Measurements from ENCODE around the gene C16orf95. TPM values are rescaled to one million over a fixed set of nuclear protein-coding genes. Genes with fewer than 3 reads are reported as not detected.

C16orf95 gene
- total RNA-seq, 3 donors from 2014 or later (not counting 1 experiment from before 2014, with no cell fraction given) = 1.6 to 4.1 (median 2.7) TPM

- H3K36me3 ChIP-seq (ENCODE audit: control insufficient read depth, insufficient read depth, low read length) = no peaks in the 10 kb centered on the region
- no peak for DNase-seq
- H3K27ac ChIP-seq (ENCODE audit: low read length) = no peak overlapping the region
- H3K4me1 ChIP-seq (ENCODE audit: control insufficient read depth, insufficient read depth, low read length) = peaks cover 7% of the 10 kb centered on the region
- no peaks in the 10 kb centered on the region for H3K9me3 ChIP-seq (ENCODE audit: control insufficient read depth, insufficient read depth, low read length)
- Mint-ChIP-seq H3K36me3 (no peaks in the 10 kb centered on the region), H3K27me3 (ENCODE audit: low read depth in 2 of 2) (peaks cover 15 to 16% of the 10 kb centered on the region in 2 donors), H3K4me3 (no peak overlapping the region), H3K27ac (no peak overlapping the region), H3K9me3 (no peaks in the 10 kb centered on the region), H3K4me1 (peaks cover 16 to 21% of the 10 kb centered on the region in 2 donors)
- ATAC-seq = no peak
- H3K27me3 ChIP-seq (ENCODE audit: control insufficient read depth, insufficient read depth, low read length) = no peaks in the 10 kb centered on the region
- H3K4me3 ChIP-seq (ENCODE audit: low read length) = no peak overlapping the region
- WGBS (ENCODE audit: insufficient coverage) = 85% methylated on average over 4 of the region's 4 CpGs
- TF ChIP-seq CTCF (IDR thresholded peaks at IDR 0.05) = no peak
- intact Hi-C loops (cut with micrococcal nuclease) = no loop called here
Measured at GRCh38 chr16:87274794-87275193, 42.4 kb downstream of the C16orf95 start.

- H3K27ac ChIP-seq (ENCODE audit: low read length) = no peak overlapping the region
- intact Hi-C loops (cut with micrococcal nuclease) = no loop called here
- H3K4me3 ChIP-seq (ENCODE audit: low read length) = no peak overlapping the region
- no peaks in the 10 kb centered on the region for H3K36me3 Mint-ChIP-seq
- no peaks in the 10 kb centered on the region for H3K9me3 ChIP-seq (ENCODE audit: control insufficient read depth, insufficient read depth, low read length)
- no peaks in the 10 kb centered on the region for H3K36me3 ChIP-seq (ENCODE audit: control insufficient read depth, insufficient read depth, low read length)
- no peak for DNase-seq
- H3K9me3 Mint-ChIP-seq = no peaks in the 10 kb centered on the region
- no peak for ATAC-seq
- peaks cover 10% of the 10 kb centered on the region in 2 donors for H3K27me3 Mint-ChIP-seq (ENCODE audit: low read depth in 2 of 2)
- no peak overlapping the region for H3K4me3 Mint-ChIP-seq
- no peak overlapping the region for H3K27ac Mint-ChIP-seq
- no peak for TF ChIP-seq CTCF (IDR thresholded peaks at IDR 0.05)
- peaks cover 12 to 17% of the 10 kb centered on the region in 2 donors for H3K4me1 Mint-ChIP-seq
- WGBS (ENCODE audit: insufficient coverage) = 93% methylated on average over 10 of the region's 10 CpGs
- no peaks in the 10 kb centered on the region for H3K27me3 ChIP-seq (ENCODE audit: control insufficient read depth, insufficient read depth, low read length)
- peaks cover 7% of the 10 kb centered on the region for H3K4me1 ChIP-seq (ENCODE audit: control insufficient read depth, insufficient read depth, low read length)
Measured at GRCh38 chr16:87273471-87274030, 43.6 kb downstream of the C16orf95 start.

- no peaks in the 10 kb centered on the region for H3K9me3 Mint-ChIP-seq
- H3K4me3 ChIP-seq (ENCODE audit: low read length) = no peak overlapping the region
- intact Hi-C loops (cut with micrococcal nuclease) = no loop called here
- H3K36me3 Mint-ChIP-seq = no peaks in the 10 kb centered on the region
- no peaks in the 10 kb centered on the region for H3K36me3 ChIP-seq (ENCODE audit: control insufficient read depth, insufficient read depth, low read length)
- H3K4me1 ChIP-seq (ENCODE audit: control insufficient read depth, insufficient read depth, low read length) = peaks cover 4% of the 10 kb centered on the region
- TF ChIP-seq CTCF (IDR thresholded peaks at IDR 0.05) = no peak
- 74% methylated on average over 11 of the region's 11 CpGs for WGBS (ENCODE audit: insufficient coverage)
- H3K4me3 Mint-ChIP-seq = no peak overlapping the region
- H3K9me3 ChIP-seq (ENCODE audit: control insufficient read depth, insufficient read depth, low read length) = no peaks in the 10 kb centered on the region
- H3K4me1 Mint-ChIP-seq = peaks cover 9% of the 10 kb centered on the region in 2 donors
- DNase-seq (no peak), ATAC-seq (no peak)
- H3K27me3 ChIP-seq (ENCODE audit: control insufficient read depth, insufficient read depth, low read length) = no peaks in the 10 kb centered on the region
- no peak overlapping the region for H3K27ac Mint-ChIP-seq
- no peak overlapping the region for H3K27ac ChIP-seq (ENCODE audit: low read length)
- no peaks in the 10 kb centered on the region for H3K27me3 Mint-ChIP-seq (ENCODE audit: low read depth in 2 of 2)
Measured at GRCh38 chr16:87271256-87271655, 45.9 kb downstream of the C16orf95 start.

GRCh38 chr16:87267566-87267965 lies 49.6 kb downstream of the C16orf95 start:
- H3K4me1 Mint-ChIP-seq = no peaks in the 10 kb centered on the region
- no peak for DNase-seq
- Histone ChIP-seq H3K9me3 (ENCODE audit: control insufficient read depth, insufficient read depth, low read length) (no peaks in the 10 kb centered on the region), H3K4me1 (ENCODE audit: control insufficient read depth, insufficient read depth, low read length) (no peaks in the 10 kb centered on the region), H3K27ac (ENCODE audit: low read length) (no peak overlapping the region), H3K36me3 (ENCODE audit: control insufficient read depth, insufficient read depth, low read length) (no peaks in the 10 kb centered on the region), H3K4me3 (ENCODE audit: low read length) (no peak overlapping the region), H3K27me3 (ENCODE audit: control insufficient read depth, insufficient read depth, low read length) (no peaks in the 10 kb centered on the region)
- TF ChIP-seq CTCF (IDR thresholded peaks at IDR 0.05) = no peak
- ATAC-seq = no peak
- H3K4me3 Mint-ChIP-seq = no peak overlapping the region
- no peaks in the 10 kb centered on the region for H3K9me3 Mint-ChIP-seq
- H3K36me3 Mint-ChIP-seq = no peaks in the 10 kb centered on the region
- no peaks in the 10 kb centered on the region for H3K27me3 Mint-ChIP-seq (ENCODE audit: low read depth in 2 of 2)
- intact Hi-C loops (cut with micrococcal nuclease) = no loop called here
- H3K27ac Mint-ChIP-seq = no peak overlapping the region
- 74% methylated on average over 7 of the region's 8 CpGs for WGBS (ENCODE audit: insufficient coverage)
